Subcutaneous preadipocyte (primary cell): ENCODE results near the gene ZNF442. TPM values are rescaled to one million over a fixed set of nuclear protein-coding genes. Genes with fewer than 3 reads are reported as not detected.

Experiments
- small RNA-seq: library from RNA; depleted of rRNA; stranded (forward); fragments of <200 nt; gene quantifications from one replicate; pipeline ENCODE3, GENCODE V24; 2012
- total RNA-seq: library from RNA; depleted of rRNA; stranded (reverse); fragments of >200 nt; gene quantifications from 2 replicates; pipeline ENCODE4 v1.2.3, GENCODE V29; 2012

ZNF442 gene
- total RNA-seq = 1.4 and 1.8 TPM in 2 replicates

GRCh38 chr19:12365236-12366162, at the start of gene ZNF442:
Gene ZNF442 (minus strand): TSS chr19:12365683. CDS start chr19:12363631, 2,052 bp downstream.

GRCh38 chr19:12400633-12401502, 35.4 kb upstream of the ZNF442 start, which contains the start of gene ZNF799:
Gene ZNF799 (minus strand): TSS chr19:12401271. CDS start chr19:12401070, 201 bp downstream.

GRCh38 chr19:12333162-12334159, 32.0 kb downstream of the ZNF442 start, which contains the start of gene ZNF563:
Gene ZNF563 (minus strand): TSS chr19:12333633. CDS start chr19:12333482, 151 bp downstream.

Small RNA genes lying within 50 kb of the gene (small RNA-seq; reads per million reads assigned to genes)
- not detected for gene RPS29P23

Other genes starting within 250 kb of the ZNF442 start
- gene ZNF20, start 225.3 kb downstream of the ZNF442 start, total RNA-seq = 2.5 and 4.4 TPM in 2 replicates
- 5.9 and 6.5 TPM in 2 replicates for gene ZNF625, start 208.9 kb downstream of the ZNF442 start, total RNA-seq
- 2.6 and 2.9 TPM in 2 replicates for gene ZNF136, start 202.6 kb downstream of the ZNF442 start, total RNA-seq
- 4.8 and 6.3 TPM in 2 replicates for gene ZNF44, start 70.8 kb downstream of the ZNF442 start, total RNA-seq
- gene ZNF563, start 32.0 kb downstream of the ZNF442 start, total RNA-seq = 2.0 and 2.2 TPM in 2 replicates
- gene ZNF799, start 35.6 kb upstream of the ZNF442 start, total RNA-seq = 2.6 and 3.1 TPM in 2 replicates
- gene ZNF443, start 75.3 kb upstream of the ZNF442 start, total RNA-seq = 1.5 and 1.8 TPM in 2 replicates
- gene ZNF709, start 119.1 kb upstream of the ZNF442 start, total RNA-seq = 1.4 and 1.8 TPM in 2 replicates
- gene ZNF564, start 185.8 kb upstream of the ZNF442 start, total RNA-seq = 3.3 and 4.0 TPM in 2 replicates
- gene ZNF490, start 245.1 kb upstream of the ZNF442 start, total RNA-seq = 6.1 and 7.3 TPM in 2 replicates
- gene ZNF791, start 245.2 kb upstream of the ZNF442 start, total RNA-seq = 10.3 and 12.7 TPM in 2 replicates